HepG2 (cell line): ENCODE measurements around the gene AP1G1. TPM values are rescaled to one million over a fixed set of nuclear protein-coding genes. Genes with fewer than 3 reads are reported as not detected.

Experiments
- ATAD3A ChIP-seq: sonication (generic); formaldehyde crosslinking; IDR thresholded peaks from 2 replicates; pipeline ENCODE4 v1.4.0; 2020; ENCODE audit warnings: missing genetic modification reagents
- ATF5 ChIP-seq: sonication (generic); formaldehyde crosslinking; IDR thresholded peaks from 2 replicates; pipeline ENCODE4 v1.4.0; 2020; ENCODE audit warnings: mild to moderate bottlenecking, low read depth, missing genetic modification reagents
- FIP1L1 ChIP-seq: fragments of 200-400 bp; formaldehyde crosslinking; IDR thresholded peaks from 2 replicates; pipeline ENCODE4 v1.6.1; 2018; ENCODE audit warnings: low read depth, mild to moderate bottlenecking, low read length, moderate library complexity, borderline replicate concordance; ENCODE audit not compliant: insufficient read depth
- FUBP1 ChIP-seq: sonication (generic); formaldehyde crosslinking; IDR thresholded peaks from 2 replicates; pipeline ENCODE4 v1.5.1; 2020; ENCODE audit warnings: missing genetic modification reagents, mild to moderate bottlenecking, borderline replicate concordance
- GTF3A ChIP-seq: sonication (generic); formaldehyde crosslinking; conservative IDR thresholded peaks from 2 replicates; pipeline ENCODE4 v1.4.0; 2020; ENCODE audit warnings: mild to moderate bottlenecking, missing genetic modification reagents
- PHF21A ChIP-seq: sonication (generic); formaldehyde crosslinking; IDR thresholded peaks from 2 replicates; pipeline ENCODE4 v1.5.0; 2020; ENCODE audit warnings: mild to moderate bottlenecking, missing genetic modification reagents
- PITX1 ChIP-seq: sonication (generic); formaldehyde crosslinking; IDR thresholded peaks from 2 replicates; pipeline ENCODE4 v1.5.1; 2020; ENCODE audit warnings: mild to moderate bottlenecking, missing genetic modification reagents
- RELA ChIP-seq: sonication (generic); formaldehyde crosslinking; IDR thresholded peaks from 2 replicates; pipeline ENCODE4 v1.4.0; 2020; ENCODE audit warnings: missing genetic modification reagents
- THAP9 ChIP-seq: sonication (generic); formaldehyde crosslinking; IDR thresholded peaks from 2 replicates; pipeline ENCODE4; 2020; ENCODE audit warnings: missing genetic modification reagents, mild to moderate bottlenecking, borderline replicate concordance
- ZIK1 ChIP-seq: sonication (generic); formaldehyde crosslinking; IDR thresholded peaks from 2 replicates; pipeline ENCODE4 v1.5.0; 2020; ENCODE audit warnings: mild to moderate bottlenecking, low read depth, missing genetic modification reagents, borderline replicate concordance
- ZMAT3 ChIP-seq: sonication (generic); formaldehyde crosslinking; conservative IDR thresholded peaks from 2 replicates; pipeline ENCODE4 v1.7.0; 2021; ENCODE audit warnings: missing genetic modification reagents
- ZNF20 ChIP-seq: sonication (generic); formaldehyde crosslinking; IDR thresholded peaks from 2 replicates; pipeline ENCODE4 v1.4.0; 2020; ENCODE audit warnings: mild to moderate bottlenecking, moderate library complexity, missing genetic modification reagents
- ZNF264 ChIP-seq: sonication (generic); formaldehyde crosslinking; IDR thresholded peaks from 2 replicates; pipeline ENCODE4 v1.4.0; 2020; ENCODE audit warnings: missing genetic modification reagents
- ZNF468 ChIP-seq: sonication (generic); formaldehyde crosslinking; IDR thresholded peaks from 2 replicates; pipeline ENCODE4 v1.8.0; 2022; ENCODE audit warnings: mild to moderate bottlenecking, moderate library complexity, missing genetic modification reagents
- ZNF512B ChIP-seq: sonication (generic); formaldehyde crosslinking; IDR thresholded peaks from 2 replicates; pipeline ENCODE4 v1.5.1; 2020; ENCODE audit warnings: missing genetic modification reagents, mild to moderate bottlenecking, borderline replicate concordance
- ZNF558 ChIP-seq: sonication (generic); formaldehyde crosslinking; IDR thresholded peaks from 2 replicates; pipeline ENCODE4 v1.9.0; 2022; ENCODE audit warnings: mild to moderate bottlenecking, missing genetic modification reagents, borderline replicate concordance
- ZNF564 ChIP-seq: sonication (generic); formaldehyde crosslinking; IDR thresholded peaks from 2 replicates; pipeline ENCODE4 v1.8.1; 2023; ENCODE audit warnings: mild to moderate bottlenecking, missing genetic modification reagents
- ZNF580 ChIP-seq: IDR thresholded peaks from 2 replicates; pipeline ENCODE4 v1.6.1; 2016; ENCODE audit warnings: low read depth, borderline replicate concordance
- ZNF878 ChIP-seq: sonication (generic); formaldehyde crosslinking; IDR thresholded peaks from 2 replicates; pipeline ENCODE4 v1.8.1; 2023; ENCODE audit warnings: mild to moderate bottlenecking, missing genetic modification reagents, moderate library complexity
- polyA plus RNA-seq, 8 experiments: library from polyadenylated mRNA; depleted of rRNA in 3 of 8; stranded (reverse) in 7 of 8; unstranded in 1 of 8; fragments of >200 nt; fragmentation: Illumina TruSeq in 4 of 8; extraction: Trizol in 4 of 8; gene quantifications; 2 replicates each; pipeline versions ENCODE4 v1.2.1 to v1.2.3, GENCODE V29; 2011 to 2016; ENCODE audit warnings: low read depth in 4 of 8, missing spikeins in 1 of 8, mixed read lengths in 1 of 8; ENCODE audit not compliant: insufficient read depth in 1 of 8
- total RNA-seq, 5 experiments: library from RNA; depleted of rRNA; stranded (reverse); fragments of >200 nt; fragmentation: Illumina TruSeq; extraction: Trizol; gene quantifications; 2 replicates each; pipeline ENCODE4 v1.2.3, GENCODE V29; 2016; ENCODE audit warnings: low read depth in 1 of 5

AP1G1 gene
- total and polyA plus RNA-seq, 2 of the 13 experiments (the other 11 are each of a cell fraction or from before 2014, with no cell fraction given), result 62.2 to 66.2 TPM

- no peak for TF ChIP-seq FUBP1
- TF ChIP-seq PHF21A (CRISPR knock-in tag), result peak; percentile 92
- 0 out of 2 replicates have a peak, but pooled peaks have one; percentile 56 for TF ChIP-seq RELA (CRISPR knock-in tag)
- TF ChIP-seq ZNF558, result peak; percentile 82; the same call in 1 of the 2 replicates
- no peak for TF ChIP-seq GTF3A (CRISPR knock-in tag)
- peak; percentile 74; the same call in 1 of the 2 replicates for TF ChIP-seq ZNF264 (CRISPR knock-in tag)
- TF ChIP-seq ATF5 (CRISPR knock-in tag), result no peak; the same call in 1 of the 2 replicates
- peak; percentile 59; the same call in 1 of the 2 replicates for TF ChIP-seq ZNF564
- no peak for TF ChIP-seq ZNF468 (CRISPR knock-in tag)
- TF ChIP-seq ZNF20 (CRISPR knock-in tag), result peak; percentile 81; the same call in 1 of the 2 replicates
- peak; percentile 16; the same call in 1 of the 2 replicates for TF ChIP-seq ZNF878 (CRISPR knock-in tag)
- TF ChIP-seq ZNF512B (CRISPR knock-in tag), result no peak
- TF ChIP-seq FIP1L1, result no peak
- no peak for TF ChIP-seq ZIK1 (CRISPR knock-in tag)
- peak; percentile 71 for TF ChIP-seq PITX1 (CRISPR knock-in tag)
- TF ChIP-seq THAP9 (CRISPR knock-in tag), result peak; percentile 96; the same call in 1 of the 2 replicates
- TF ChIP-seq ZMAT3 (CRISPR knock-in tag), result peak; percentile 92
- peak; percentile 78; the same call in 1 of the 2 replicates for TF ChIP-seq ZNF580 (CRISPR knock-in tag)
- TF ChIP-seq ATAD3A (CRISPR knock-in tag), result no peak
Observed at GRCh38 chr16:71808593-71809459, at the start of gene AP1G1 (continued).
